AG10803 (cell line): ENCODE results near the gene KLHL35.
A peak's percentile ranks its signal among the peaks of the same experiment; 100 is the strongest.

Source experiments
- DNase-seq: peaks from one replicate; pipeline ENCODE4 v3.0.0; 2010; ENCODE audit warnings: low read depth
- H3K4me3 ChIP-seq: 2 replicates; pipeline ENCODE4 v1.5.1; 2011; ENCODE audit warnings: mild to moderate bottlenecking, low read length, control low read depth
- TF ChIP-seq, protein P1 (sequence below): conservative IDR thresholded peaks from 2 replicates; pipeline ENCODE4 v1.5.1; 2011; ENCODE audit warnings: mild to moderate bottlenecking, low read length, control low read depth, inconsistent platforms

Gene KLHL35

DNA sequence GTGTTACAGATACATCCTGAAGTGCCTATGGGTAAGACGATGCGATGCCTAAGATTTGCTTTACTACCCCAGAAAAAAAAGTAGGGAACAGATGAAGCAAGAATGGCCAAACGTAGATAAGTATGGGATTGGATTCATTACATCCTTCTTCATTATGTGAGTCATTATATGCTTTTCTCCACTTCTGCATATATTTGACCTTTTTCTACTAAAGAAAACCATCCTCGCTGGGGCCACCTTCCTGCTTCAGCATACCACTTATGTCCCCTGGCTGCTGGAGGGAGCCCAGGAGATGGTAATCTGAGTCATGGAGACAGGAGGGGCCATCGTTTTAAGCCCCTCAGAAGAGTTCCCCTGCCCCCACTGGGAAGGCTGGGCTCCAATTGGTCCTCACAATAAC is 14.4 kb upstream of the KLHL35 start:
- TF ChIP-seq, protein P1, sequence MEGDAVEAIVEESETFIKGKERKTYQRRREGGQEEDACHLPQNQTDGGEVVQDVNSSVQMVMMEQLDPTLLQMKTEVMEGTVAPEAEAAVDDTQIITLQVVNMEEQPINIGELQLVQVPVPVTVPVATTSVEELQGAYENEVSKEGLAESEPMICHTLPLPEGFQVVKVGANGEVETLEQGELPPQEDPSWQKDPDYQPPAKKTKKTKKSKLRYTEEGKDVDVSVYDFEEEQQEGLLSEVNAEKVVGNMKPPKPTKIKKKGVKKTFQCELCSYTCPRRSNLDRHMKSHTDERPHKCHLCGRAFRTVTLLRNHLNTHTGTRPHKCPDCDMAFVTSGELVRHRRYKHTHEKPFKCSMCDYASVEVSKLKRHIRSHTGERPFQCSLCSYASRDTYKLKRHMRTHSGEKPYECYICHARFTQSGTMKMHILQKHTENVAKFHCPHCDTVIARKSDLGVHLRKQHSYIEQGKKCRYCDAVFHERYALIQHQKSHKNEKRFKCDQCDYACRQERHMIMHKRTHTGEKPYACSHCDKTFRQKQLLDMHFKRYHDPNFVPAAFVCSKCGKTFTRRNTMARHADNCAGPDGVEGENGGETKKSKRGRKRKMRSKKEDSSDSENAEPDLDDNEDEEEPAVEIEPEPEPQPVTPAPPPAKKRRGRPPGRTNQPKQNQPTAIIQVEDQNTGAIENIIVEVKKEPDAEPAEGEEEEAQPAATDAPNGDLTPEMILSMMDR = no peak
- no peak overlapping the region for H3K4me3 ChIP-seq
- no peak for DNase-seq

GRCh38 chr11:75445315-75445953 is 12.4 kb upstream of the KLHL35 start:
- TF ChIP-seq, protein P1 = peak; percentile 98
- H3K4me3 ChIP-seq = no peak overlapping the region
- peak; percentile 37 for DNase-seq

- TF ChIP-seq, protein P1 = no peak
- no peak for DNase-seq
- H3K4me3 ChIP-seq = no peak overlapping the region
Measured at GRCh38 chr11:75443043-75443442, 10.0 kb upstream of the KLHL35 start.

GRCh38 chr11:75442161-75442885 is 9.3 kb upstream of the KLHL35 start:
- no peak for DNase-seq
- H3K4me3 ChIP-seq = no peak overlapping the region
- TF ChIP-seq, protein P1 = no peak

GRCh38 chr11:75441804-75442132 is 8.8 kb upstream of the KLHL35 start:
- no peak for DNase-seq
- no peak overlapping the region for H3K4me3 ChIP-seq
- TF ChIP-seq, protein P1 = no peak

GRCh38 chr11:75440960-75441803 is 8.2 kb upstream of the KLHL35 start:
- H3K4me3 ChIP-seq = no peak overlapping the region
- DNase-seq = no peak
- TF ChIP-seq, protein P1 = no peak
